ENCODE results near the gene POLD2.

POLD2 gene

DNA sequence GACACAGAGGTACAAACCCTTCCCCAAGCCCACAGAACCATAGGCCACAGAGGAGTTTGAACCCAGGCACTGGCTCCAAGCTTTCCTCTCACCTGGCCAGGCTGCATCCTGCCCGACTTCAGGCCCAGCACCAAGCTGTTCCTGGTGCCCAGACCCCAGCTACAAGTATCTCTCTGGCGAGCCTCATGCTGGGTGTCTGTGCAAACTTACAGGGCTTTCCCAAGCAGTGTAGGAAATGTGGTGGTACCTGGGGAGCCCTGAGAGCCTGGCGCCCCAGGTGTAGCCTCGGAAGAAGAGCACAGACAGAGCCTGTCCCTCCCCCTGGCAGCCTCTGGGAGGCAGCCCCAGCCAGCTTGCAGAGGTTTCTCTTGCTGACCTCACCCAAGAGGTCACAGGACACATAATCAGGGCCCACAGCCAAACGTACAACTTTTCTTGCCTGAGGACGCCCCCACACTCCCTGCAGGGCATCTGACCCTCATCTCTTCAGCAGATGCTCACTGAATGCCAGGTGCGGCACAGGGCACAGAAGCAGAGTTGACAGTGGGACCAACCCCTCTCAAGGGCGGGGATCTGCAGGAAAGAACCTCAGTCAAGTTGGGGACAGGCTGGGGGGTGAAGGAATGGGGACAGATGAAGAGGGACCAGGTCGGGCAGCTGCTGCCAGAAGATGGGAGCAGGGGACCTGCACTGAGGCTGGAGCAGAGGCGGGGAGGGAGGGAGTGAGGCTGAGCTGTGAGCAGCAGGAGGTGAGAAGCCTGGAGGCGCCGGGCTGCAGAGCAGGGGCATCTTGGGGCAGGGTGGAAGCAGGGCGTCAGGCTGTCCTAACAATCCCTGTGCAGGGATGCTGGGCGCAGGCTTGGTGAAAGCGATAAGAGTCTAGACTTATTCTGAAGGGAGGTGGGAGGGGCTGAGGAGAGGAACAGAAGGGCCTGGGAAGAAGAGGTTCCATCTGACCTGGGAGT lies 34.0 kb upstream of the POLD2 start:
- no peak for DNase-seq
- POLR2A ChIA-PET, result no interaction called here
- Histone ChIP-seq H3K9me3 (ENCODE audit: control extremely low read depth in 1 of 5, control insufficient read depth in 4 of 5, insufficient read depth in 2 of 5, low read depth in 1 of 5, low read length in 4 of 5) (no peaks in the 10 kb centered on the region), H3K27ac (ENCODE audit: insufficient read depth in 1 of 2, low read depth in 1 of 2, low read length in 2 of 2, poor library complexity in 1 of 2, severe bottlenecking in 2 of 2) (no peak overlapping the region), H3K36me3 (ENCODE audit: control insufficient read depth in 4 of 4, insufficient read depth in 4 of 4, low read length in 3 of 4) (no peaks in the 10 kb centered on the region), H3K27me3 (replicated peaks in 2 of 5; ENCODE audit: control insufficient read depth in 4 of 5, insufficient read depth in 5 of 5, low read length in 4 of 5) (peaks cover 0 to 4% (median 0%) of the 10 kb centered on the region in 5 experiments), H3K4me1 (ENCODE audit: control extremely low read depth in 1 of 4, control insufficient read depth in 4 of 4, insufficient read depth in 4 of 4, low read length in 3 of 4) (no peaks in the 10 kb centered on the region), H3K4me3 (ENCODE audit: control insufficient read depth in 1 of 7, extremely low read depth in 1 of 7, insufficient read depth in 4 of 7, low read depth in 2 of 7, low read length in 6 of 7) (no peak overlapping the region)
- 93% methylated on average over 14 of the region's 15 CpGs for WGBS (ENCODE audit: insufficient coverage)
- CTCF ChIA-PET, result interaction anchor here (0.7 kb wide), 1 partner anchor 8 kb away, joined by 3 read pairs; no protein-coding TSS in a partner anchor

DNA sequence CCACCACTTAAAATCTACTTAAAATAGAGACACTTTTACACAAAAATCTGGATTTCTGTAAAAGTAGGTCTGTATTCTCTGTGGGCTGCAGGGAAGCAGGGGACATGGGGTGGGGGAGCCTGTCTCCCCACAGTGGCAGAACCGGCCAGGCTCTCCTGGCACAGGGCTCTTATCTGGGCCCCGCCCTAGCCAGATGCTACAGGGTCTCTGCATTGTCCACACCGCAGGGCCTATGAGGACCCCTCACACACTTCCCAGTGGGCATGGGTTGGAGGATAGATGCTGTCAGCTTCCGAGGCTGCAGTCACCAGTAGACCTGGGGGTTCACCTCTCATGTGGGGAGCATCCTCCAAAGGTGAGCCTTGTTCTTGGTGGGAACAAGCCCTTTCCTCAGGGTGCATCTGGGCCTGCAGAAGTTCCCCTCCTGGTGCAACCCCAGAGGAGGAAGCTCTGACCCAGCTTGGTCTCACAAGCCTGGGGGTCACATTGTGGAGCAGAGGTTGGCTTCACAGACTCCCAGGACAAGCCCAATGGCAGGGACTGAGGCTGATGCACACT lies 33.2 kb upstream of the POLD2 start:
- DNase-seq, result no peak
- Histone ChIP-seq H3K36me3 (ENCODE audit: control insufficient read depth in 4 of 4, insufficient read depth in 4 of 4, low read length in 3 of 4) (no peaks in the 10 kb centered on the region), H3K9me3 (ENCODE audit: control extremely low read depth in 1 of 5, control insufficient read depth in 4 of 5, insufficient read depth in 2 of 5, low read depth in 1 of 5, low read length in 4 of 5) (no peaks in the 10 kb centered on the region), H3K27ac (ENCODE audit: insufficient read depth in 1 of 2, low read depth in 1 of 2, low read length in 2 of 2, poor library complexity in 1 of 2, severe bottlenecking in 2 of 2) (no peak overlapping the region), H3K27me3 (replicated peaks in 2 of 5; ENCODE audit: control insufficient read depth in 4 of 5, insufficient read depth in 5 of 5, low read length in 4 of 5) (peaks cover 0 to 4% (median 0%) of the 10 kb centered on the region in 5 experiments), H3K4me1 (ENCODE audit: control extremely low read depth in 1 of 4, control insufficient read depth in 4 of 4, insufficient read depth in 4 of 4, low read length in 3 of 4) (no peaks in the 10 kb centered on the region), H3K4me3 (ENCODE audit: control insufficient read depth in 1 of 7, extremely low read depth in 1 of 7, insufficient read depth in 4 of 7, low read depth in 2 of 7, low read length in 6 of 7) (no peak overlapping the region)
- WGBS (ENCODE audit: insufficient coverage), result 96% methylated on average over 4 of the region's 4 CpGs
- CTCF ChIA-PET, result no interaction called here
- POLR2A ChIA-PET, result no interaction called here

DNA sequence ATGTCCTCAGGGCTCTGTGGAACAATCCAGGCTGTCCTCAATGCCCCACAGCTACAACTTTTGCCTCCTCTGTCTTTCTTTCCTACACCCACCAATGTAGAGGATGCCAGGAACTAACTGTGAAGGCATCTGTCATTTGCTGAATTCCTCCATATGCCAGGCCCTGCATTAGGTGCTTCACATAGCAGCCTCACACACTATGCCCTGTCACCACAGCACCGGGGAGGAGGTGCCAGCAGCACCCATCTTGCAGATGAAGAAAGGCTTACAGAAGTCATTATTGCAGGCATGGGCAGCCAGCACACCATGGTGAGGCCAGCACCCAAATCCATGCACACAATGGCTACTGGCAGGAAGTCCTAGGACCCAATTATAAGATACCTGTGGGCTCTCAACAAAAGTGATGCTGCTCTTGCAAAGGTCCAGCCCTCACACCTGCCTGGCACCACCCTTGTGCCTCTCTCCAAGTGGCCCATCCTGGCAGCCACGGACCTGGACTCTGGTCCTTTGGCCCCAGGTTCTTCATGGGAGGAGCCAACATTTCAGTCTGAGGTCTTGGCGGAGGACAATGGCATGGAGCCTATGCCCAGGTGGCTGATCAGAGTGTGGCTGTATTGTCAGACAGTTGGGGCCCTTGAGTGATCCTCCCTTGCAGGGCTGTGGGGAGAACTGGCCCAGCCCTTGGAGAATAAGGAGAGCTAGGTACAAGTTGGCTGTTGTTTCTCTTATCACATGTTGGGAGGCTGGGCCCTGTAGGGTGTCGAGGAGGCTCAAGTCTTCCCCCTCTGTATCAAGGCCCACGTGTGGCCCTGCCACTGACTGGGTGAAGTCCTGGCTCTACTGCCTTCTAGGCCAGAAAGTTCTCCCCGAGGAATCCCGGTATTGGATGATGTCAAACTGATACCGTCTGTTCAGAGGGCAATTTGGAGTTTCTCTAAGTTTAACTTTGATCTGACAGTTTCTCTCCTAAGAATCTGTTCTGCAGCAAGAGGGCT lies 32.1 kb upstream of the POLD2 start:
- DNase-seq, result no peak
- Histone ChIP-seq H3K9me3 (ENCODE audit: control extremely low read depth in 1 of 5, control insufficient read depth in 4 of 5, insufficient read depth in 2 of 5, low read depth in 1 of 5, low read length in 4 of 5) (no peaks in the 10 kb centered on the region), H3K4me1 (ENCODE audit: control extremely low read depth in 1 of 4, control insufficient read depth in 4 of 4, insufficient read depth in 4 of 4, low read length in 3 of 4) (no peaks in the 10 kb centered on the region), H3K4me3 (ENCODE audit: control insufficient read depth in 1 of 7, extremely low read depth in 1 of 7, insufficient read depth in 4 of 7, low read depth in 2 of 7, low read length in 6 of 7) (no peak overlapping the region), H3K27ac (ENCODE audit: insufficient read depth in 1 of 2, low read depth in 1 of 2, low read length in 2 of 2, poor library complexity in 1 of 2, severe bottlenecking in 2 of 2) (no peak overlapping the region), H3K36me3 (ENCODE audit: control insufficient read depth in 4 of 4, insufficient read depth in 4 of 4, low read length in 3 of 4) (no peaks in the 10 kb centered on the region), H3K27me3 (replicated peaks in 2 of 5; ENCODE audit: control insufficient read depth in 4 of 5, insufficient read depth in 5 of 5, low read length in 4 of 5) (peaks cover 0 to 3% (median 0%) of the 10 kb centered on the region in 5 experiments)
- WGBS (ENCODE audit: insufficient coverage), result 100% methylated on average over 7 of the region's 8 CpGs
- ChIA-PET POLR2A (no interaction called here), CTCF (interaction anchor here (1.4 kb wide), 1 partner anchor 16 kb away, joined by 4 read pairs; no protein-coding TSS in a partner anchor)

DNA sequence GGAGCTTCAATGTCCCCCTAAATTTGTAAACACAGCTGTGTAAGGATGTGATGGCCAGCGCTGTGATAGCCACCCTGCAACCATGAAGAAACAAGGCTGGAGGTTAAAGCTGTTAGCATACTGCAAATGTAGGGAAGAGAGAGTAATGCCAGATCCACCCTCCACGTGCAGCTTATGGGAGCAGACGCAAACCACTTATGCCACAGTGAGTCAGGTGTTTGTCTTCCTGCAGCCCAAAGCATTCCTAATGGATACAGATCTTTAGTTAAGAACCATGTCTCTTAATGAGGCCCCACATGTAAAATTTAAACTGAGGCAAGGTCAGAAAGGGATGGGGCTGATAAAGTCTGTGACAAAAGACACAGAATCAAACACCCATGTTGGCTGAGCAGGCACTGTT lies 31.4 kb upstream of the POLD2 start:
- Histone ChIP-seq H3K4me1 (ENCODE audit: control extremely low read depth in 1 of 4, control insufficient read depth in 4 of 4, insufficient read depth in 4 of 4, low read length in 3 of 4) (no peaks in the 10 kb centered on the region), H3K27me3 (replicated peaks in 2 of 5; ENCODE audit: control insufficient read depth in 4 of 5, insufficient read depth in 5 of 5, low read length in 4 of 5) (peaks cover 0 to 6% (median 0%) of the 10 kb centered on the region in 5 experiments), H3K27ac (ENCODE audit: insufficient read depth in 1 of 2, low read depth in 1 of 2, low read length in 2 of 2, poor library complexity in 1 of 2, severe bottlenecking in 2 of 2) (no peak overlapping the region), H3K9me3 (ENCODE audit: control extremely low read depth in 1 of 5, control insufficient read depth in 4 of 5, insufficient read depth in 2 of 5, low read depth in 1 of 5, low read length in 4 of 5) (no peaks in the 10 kb centered on the region), H3K4me3 (ENCODE audit: control insufficient read depth in 1 of 7, extremely low read depth in 1 of 7, insufficient read depth in 4 of 7, low read depth in 2 of 7, low read length in 6 of 7) (no peak overlapping the region), H3K36me3 (ENCODE audit: control insufficient read depth in 4 of 4, insufficient read depth in 4 of 4, low read length in 3 of 4) (no peaks in the 10 kb centered on the region)
- no peak for DNase-seq
- CTCF ChIA-PET, result interaction anchor here (1.3 to 1.4 kb wide), 3 partner anchors 9 to 24 kb away, joined by 3 to 5 read pairs (median 4); no protein-coding TSS in a partner anchor
- POLR2A ChIA-PET, result no interaction called here
- WGBS (ENCODE audit: insufficient coverage), result 70% methylated on average over 3 of the region's 3 CpGs

DNA sequence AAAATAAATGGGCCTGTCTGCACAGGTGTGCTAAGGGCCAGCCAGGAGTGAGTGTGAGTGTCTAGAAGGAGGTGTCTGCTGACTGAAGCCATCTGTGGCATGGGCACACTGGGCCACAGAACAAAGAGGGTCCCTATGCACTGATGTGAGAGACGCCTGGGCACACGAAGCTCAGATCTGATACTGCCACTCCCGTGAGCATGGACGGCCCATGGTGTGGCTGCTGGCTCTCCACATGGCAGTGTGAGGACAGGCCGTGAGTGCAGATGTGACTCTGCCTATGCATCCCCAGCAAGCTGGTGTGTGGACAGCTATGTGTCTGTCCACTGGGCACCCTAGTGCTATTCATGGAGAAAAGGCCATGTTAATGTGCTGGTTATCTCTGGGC lies 30.6 kb upstream of the POLD2 start:
- Histone ChIP-seq H3K27me3 (replicated peaks in 2 of 5; ENCODE audit: control insufficient read depth in 4 of 5, insufficient read depth in 5 of 5, low read length in 4 of 5) (peaks cover 0 to 7% (median 0%) of the 10 kb centered on the region in 5 experiments), H3K4me1 (ENCODE audit: control extremely low read depth in 1 of 4, control insufficient read depth in 4 of 4, insufficient read depth in 4 of 4, low read length in 3 of 4) (no peaks in the 10 kb centered on the region), H3K36me3 (ENCODE audit: control insufficient read depth in 4 of 4, insufficient read depth in 4 of 4, low read length in 3 of 4) (no peaks in the 10 kb centered on the region), H3K27ac (ENCODE audit: insufficient read depth in 1 of 2, low read depth in 1 of 2, low read length in 2 of 2, poor library complexity in 1 of 2, severe bottlenecking in 2 of 2) (no peak overlapping the region), H3K9me3 (ENCODE audit: control extremely low read depth in 1 of 5, control insufficient read depth in 4 of 5, insufficient read depth in 2 of 5, low read depth in 1 of 5, low read length in 4 of 5) (no peaks in the 10 kb centered on the region), H3K4me3 (ENCODE audit: control insufficient read depth in 1 of 7, extremely low read depth in 1 of 7, insufficient read depth in 4 of 7, low read depth in 2 of 7, low read length in 6 of 7) (no peak overlapping the region)
- no peak for DNase-seq
- ChIA-PET POLR2A (no interaction called here), CTCF (interaction anchor here (1.3 to 1.4 kb wide), 3 partner anchors 10 to 23 kb away, joined by 3 to 5 read pairs (median 4); no protein-coding TSS in a partner anchor)
- 95% methylated on average over 5 of the region's 5 CpGs for WGBS (ENCODE audit: insufficient coverage)

DNA sequence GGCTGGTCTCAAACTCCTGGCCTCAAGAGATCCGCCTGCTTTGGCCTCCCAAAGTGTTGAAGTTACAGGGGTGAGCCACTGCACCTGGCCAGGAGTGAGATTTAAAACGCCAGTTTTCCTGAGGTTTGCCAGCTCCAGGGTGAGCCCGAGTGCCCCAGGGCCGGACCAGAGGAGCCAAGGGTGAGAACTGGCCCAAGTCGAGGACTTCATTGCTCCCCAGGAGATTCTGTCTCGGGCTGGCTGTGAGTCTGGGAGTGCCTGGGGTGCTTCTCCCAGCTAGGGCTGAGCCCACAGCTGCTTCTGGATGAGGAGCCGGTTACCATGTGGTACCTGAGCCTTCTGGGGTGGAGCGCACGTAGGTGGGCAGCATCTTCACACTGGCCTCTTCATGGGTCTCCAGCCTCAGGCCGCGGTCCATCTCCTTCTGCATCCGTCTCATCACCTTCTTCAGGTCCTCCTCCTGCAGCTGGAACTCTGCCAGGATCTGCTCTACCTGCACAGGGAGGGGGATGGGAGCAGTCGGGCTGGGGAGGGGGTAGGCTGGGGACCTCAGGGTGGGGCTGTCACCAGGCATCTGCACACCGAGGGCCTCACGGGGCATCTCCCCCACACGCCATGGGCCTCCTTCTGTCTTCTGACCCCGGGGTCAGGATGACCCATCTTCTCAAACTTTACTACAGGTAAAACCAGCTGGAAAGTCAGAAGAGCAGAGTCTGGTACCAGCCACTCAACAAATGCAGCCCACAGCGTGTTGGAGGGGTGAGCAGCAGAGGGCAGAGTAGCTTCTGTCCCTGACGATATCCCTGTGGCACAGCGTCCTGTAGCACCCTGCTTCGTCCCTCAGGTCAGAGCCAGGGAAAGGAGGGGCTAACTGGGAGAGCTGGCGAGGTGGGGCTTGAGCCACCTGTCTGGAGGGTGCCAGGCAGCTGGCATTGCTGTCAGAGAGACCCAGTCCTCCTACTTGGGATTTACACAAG lies 29.9 kb upstream of the POLD2 start:
- H3K36me3 ChIP-seq (ENCODE audit: control insufficient read depth in 4 of 4, insufficient read depth in 4 of 4, low read length in 3 of 4), result no peaks in the 10 kb centered on the region
- no peaks in the 10 kb centered on the region for H3K4me1 ChIP-seq (ENCODE audit: control extremely low read depth in 1 of 4, control insufficient read depth in 4 of 4, insufficient read depth in 4 of 4, low read length in 3 of 4)
- H3K4me3 ChIP-seq (ENCODE audit: control insufficient read depth in 1 of 7, extremely low read depth in 1 of 7, insufficient read depth in 4 of 7, low read depth in 2 of 7, low read length in 6 of 7), result no peak overlapping the region
- DNase-seq, result no peak
- H3K27me3 ChIP-seq (replicated peaks in 2 of 5; ENCODE audit: control insufficient read depth in 4 of 5, insufficient read depth in 5 of 5, low read length in 4 of 5), result peaks cover 0 to 8% (median 0%) of the 10 kb centered on the region in 5 experiments
- ChIA-PET CTCF (interaction anchor here (1.3 to 1.4 kb wide), 3 partner anchors 10 to 22 kb away, joined by 3 to 5 read pairs (median 4); no protein-coding TSS in a partner anchor), POLR2A (no interaction called here)
- WGBS (ENCODE audit: insufficient coverage), result 98% methylated on average over 16 of the region's 22 CpGs
- no peak overlapping the region for H3K27ac ChIP-seq (ENCODE audit: insufficient read depth in 1 of 2, low read depth in 1 of 2, low read length in 2 of 2, poor library complexity in 1 of 2, severe bottlenecking in 2 of 2)
- H3K9me3 ChIP-seq (ENCODE audit: control extremely low read depth in 1 of 5, control insufficient read depth in 4 of 5, insufficient read depth in 2 of 5, low read depth in 1 of 5, low read length in 4 of 5), result no peaks in the 10 kb centered on the region
